GM21390 (cell line): Measurements from ENCODE around the gene TMTC2.

ENCODE experiments used
- ATAC-seq: cut with Tn5 transposase; IDR thresholded peaks from one replicate; pipeline ENCODE4 v1.9.1; 2021; ENCODE audit not compliant: unreplicated experiment

Gene TMTC2

GRCh38 chr12:83005534-83006197, 319.0 kb downstream of the TMTC2 start:
- no peak for ATAC-seq

GRCh38 chr12:83008703-83009102, 322.0 kb downstream of the TMTC2 start:
- no peak for ATAC-seq

- ATAC-seq = no peak
These were observed 323.6 kb downstream of the TMTC2 start for GRCh38 chr12:83010169-83010804.

GRCh38 chr12:83015390-83016217, 328.9 kb downstream of the TMTC2 start:
- no peak for ATAC-seq

GRCh38 chr12:83016218-83016835, 329.6 kb downstream of the TMTC2 start:
- no peak for ATAC-seq

- no peak for ATAC-seq
These were observed 330.3 kb downstream of the TMTC2 start for GRCh38 chr12:83016991-83017390.

GRCh38 chr12:83018088-83018487, 331.4 kb downstream of the TMTC2 start:
- ATAC-seq = no peak

- no peak for ATAC-seq
These were observed 340.5 kb downstream of the TMTC2 start for GRCh38 chr12:83027021-83027723.

GRCh38 chr12:83031196-83031595, 344.5 kb downstream of the TMTC2 start:
- ATAC-seq = no peak

GRCh38 chr12:83036847-83037246, 350.1 kb downstream of the TMTC2 start:
- no peak for ATAC-seq

- ATAC-seq = no peak
These were observed 352.7 kb downstream of the TMTC2 start for GRCh38 chr12:83039413-83039812.

GRCh38 chr12:83040339-83040738, 353.6 kb downstream of the TMTC2 start:
- ATAC-seq = no peak

- no peak for ATAC-seq
These were observed 354.3 kb downstream of the TMTC2 start for GRCh38 chr12:83040991-83041390.

- ATAC-seq = no peak
These were observed 355.9 kb downstream of the TMTC2 start for GRCh38 chr12:83042441-83043200.

GRCh38 chr12:83044736-83045135, 358.0 kb downstream of the TMTC2 start:
- no peak for ATAC-seq

- ATAC-seq = no peak
These were observed 359.3 kb downstream of the TMTC2 start for GRCh38 chr12:83046019-83046418.

GRCh38 chr12:83049306-83049705, 362.6 kb downstream of the TMTC2 start:
- no peak for ATAC-seq

- ATAC-seq = no peak
These were observed 366.3 kb downstream of the TMTC2 start for GRCh38 chr12:83052890-83053541.

- no peak for ATAC-seq
These were observed 370.7 kb downstream of the TMTC2 start for GRCh38 chr12:83057436-83057835.

GRCh38 chr12:83059107-83059506, 372.4 kb downstream of the TMTC2 start:
- no peak for ATAC-seq
